ENCODE results near the gene PIK3R3. TPM values are rescaled to one million over a fixed set of nuclear protein-coding genes. Genes with fewer than 3 reads are reported as not detected.
A peak's percentile ranks its signal among the peaks of the same experiment; 100 is the strongest.

Gene PIK3R3
- polyA plus RNA-seq, 4 donors, result 23.1 to 38.3 (median 25.4) TPM

GRCh38 chr1:46158312-46159281 is 26.2 kb upstream of the PIK3R3 start:
- no peak for DNase-seq (ENCODE audit: low read depth in 4 of 4, low spot score in 3 of 4)

DNA sequence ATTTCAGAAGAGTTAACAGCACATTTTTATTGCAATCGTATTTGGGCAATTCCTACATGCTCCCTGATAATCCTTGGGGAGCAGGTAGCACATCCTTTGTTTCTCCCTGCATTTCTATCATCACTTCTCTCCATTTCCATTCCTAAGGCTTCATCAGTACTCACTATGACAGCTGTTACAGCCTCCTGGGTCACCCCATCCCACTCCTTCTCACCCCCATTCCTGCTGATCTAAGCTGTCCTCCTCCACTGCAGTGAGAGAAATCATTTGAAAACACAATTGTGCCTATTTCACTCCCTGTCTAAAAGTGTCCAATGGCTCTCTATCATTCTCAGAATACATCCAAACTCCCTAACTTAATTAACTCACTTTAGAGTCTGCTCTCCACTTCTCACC is 25.5 kb upstream of the PIK3R3 start:
- DNase-seq (ENCODE audit: low read depth in 4 of 4, low spot score in 3 of 4), result no peak

DNA sequence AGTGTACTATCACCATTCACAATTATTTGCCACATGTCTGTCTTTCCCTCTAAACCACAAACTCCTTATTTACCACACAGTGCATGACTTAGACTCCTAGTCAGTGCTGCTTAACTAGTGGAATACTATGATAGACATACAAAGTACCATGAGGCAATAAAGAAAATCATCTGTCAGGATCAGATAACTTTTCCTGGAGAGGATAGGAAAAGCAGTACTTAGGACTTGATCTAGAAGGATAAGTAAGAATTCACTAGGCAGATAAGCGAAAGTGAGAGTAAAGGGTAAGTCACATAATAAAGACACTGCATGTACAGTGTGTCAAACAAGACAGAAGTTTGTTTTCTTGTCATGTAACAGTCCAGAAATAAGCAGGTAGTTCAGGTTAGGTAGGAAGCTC is 21.3 kb upstream of the PIK3R3 start:
- no peak for DNase-seq (ENCODE audit: low read depth in 4 of 4, low spot score in 3 of 4)

GRCh38 chr1:46153228-46153627 is 20.8 kb upstream of the PIK3R3 start:
- DNase-seq (ENCODE audit: low read depth in 4 of 4, low spot score in 3 of 4), result no peak

DNA sequence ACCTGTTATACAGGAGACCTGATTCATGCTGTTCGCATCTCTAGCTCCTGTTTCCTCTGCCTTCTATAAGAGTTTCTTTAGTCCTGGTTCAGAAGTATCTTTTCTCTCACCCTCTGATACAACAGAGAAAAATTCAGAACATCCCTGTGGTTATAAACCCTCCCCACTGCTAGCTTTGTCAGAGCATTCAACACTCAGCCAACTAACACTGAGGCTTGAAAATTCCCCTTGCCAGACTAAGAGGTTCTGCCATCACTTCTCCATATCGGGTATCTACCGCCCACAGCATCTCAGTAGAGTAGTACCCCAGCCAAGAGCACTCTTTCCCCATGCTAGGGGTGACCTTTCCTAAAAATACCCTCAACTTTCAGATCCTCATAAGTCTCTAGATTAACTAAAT is 19.6 kb upstream of the PIK3R3 start:
- no peak for DNase-seq (ENCODE audit: low read depth in 4 of 4, low spot score in 3 of 4)

- DNase-seq (ENCODE audit: low read depth in 4 of 4, low spot score in 3 of 4), result no peak
These were observed 17.7 kb upstream of the PIK3R3 start for GRCh38 chr1:46150085-46150484.

- DNase-seq (ENCODE audit: low read depth in 4 of 4, low spot score in 3 of 4), result no peak
These were observed 15.9 kb upstream of the PIK3R3 start for GRCh38 chr1:46148318-46148717.

DNA sequence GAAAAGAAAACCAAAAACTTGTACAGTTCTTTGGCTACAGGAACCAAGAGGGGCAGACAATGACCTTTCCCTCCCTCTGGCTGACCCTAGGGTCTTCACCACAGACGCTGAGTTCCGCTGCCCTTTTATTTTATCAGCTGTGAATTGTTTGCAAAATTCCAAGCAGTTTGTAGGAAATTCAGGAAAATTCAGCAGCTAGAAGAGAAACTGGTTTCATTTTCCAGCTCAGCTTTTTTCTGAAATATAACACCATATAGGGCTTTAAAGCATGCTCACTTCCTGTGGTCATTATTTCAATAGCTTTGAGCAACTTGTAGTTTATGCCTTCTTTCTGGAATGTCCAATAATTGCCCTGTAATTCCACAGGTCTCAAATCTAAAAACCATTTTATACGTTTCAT is 5.5 kb upstream of the PIK3R3 start:
- no peak for DNase-seq (ENCODE audit: low read depth in 4 of 4, low spot score in 3 of 4)

DNA sequence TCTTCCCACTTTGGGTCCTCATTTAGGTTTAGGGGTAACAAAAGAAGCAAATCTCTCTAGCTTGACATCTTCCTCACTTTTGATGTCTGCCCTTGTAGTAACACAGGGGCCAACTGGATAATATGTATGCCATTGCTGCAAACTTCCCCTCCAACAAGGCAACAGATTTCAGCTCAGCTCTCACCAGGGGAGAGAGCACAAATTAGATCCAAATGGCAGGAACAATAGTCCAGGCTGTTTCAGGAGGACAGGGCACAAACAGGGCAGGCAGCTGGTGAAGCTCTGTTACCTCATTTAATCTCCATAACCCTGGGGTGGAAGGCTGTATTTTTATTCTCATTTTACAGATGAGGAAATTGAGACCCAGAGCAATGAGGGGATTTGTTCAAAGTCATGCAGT is 4.3 kb upstream of the PIK3R3 start:
- DNase-seq (ENCODE audit: low read depth in 4 of 4, low spot score in 3 of 4), result no peak

- DNase-seq (ENCODE audit: low read depth in 4 of 4, low spot score in 3 of 4), result no peak
These were observed 2.4 kb upstream of the PIK3R3 start for GRCh38 chr1:46134660-46135331.

DNA sequence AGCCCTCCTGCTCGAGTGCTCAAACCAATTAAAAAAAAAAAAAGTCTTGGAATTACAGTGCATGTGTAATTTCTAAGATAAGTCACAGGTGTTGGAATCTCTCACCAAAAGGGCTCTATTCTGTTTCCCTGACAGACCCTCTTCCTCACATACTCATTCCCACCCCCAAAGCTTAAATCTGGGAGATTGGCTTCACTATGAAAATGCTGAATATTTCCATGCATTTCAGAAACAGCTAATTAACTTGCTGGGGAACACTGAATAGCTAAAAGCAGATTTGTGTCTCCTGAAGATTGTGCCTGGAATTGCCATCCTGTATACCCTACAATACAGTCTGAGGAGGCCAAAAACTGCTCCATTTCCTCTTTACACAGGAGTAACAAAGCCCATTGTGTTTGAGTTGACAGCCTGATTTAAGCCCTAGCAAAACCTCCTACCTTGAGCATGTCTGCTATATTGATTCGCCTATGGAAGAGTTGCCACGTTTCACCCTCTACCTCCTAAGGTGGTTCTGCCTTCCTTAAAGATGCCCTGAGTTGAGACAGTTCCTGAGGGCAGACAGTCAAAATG is 1.4 kb upstream of the PIK3R3 start:
- no peak for DNase-seq (ENCODE audit: low read depth in 4 of 4, low spot score in 3 of 4)

GRCh38 chr1:46133181-46133658 is 791 bp upstream of the PIK3R3 start:
- no peak for DNase-seq (ENCODE audit: low read depth in 4 of 4, low spot score in 3 of 4)

GRCh38 chr1:46131712-46132528 is 509 bp downstream of the PIK3R3 start:
- DNase-seq (ENCODE audit: low read depth in 4 of 4, low spot score in 3 of 4), result peak in 1 of 4 donors; percentile 30

DNA sequence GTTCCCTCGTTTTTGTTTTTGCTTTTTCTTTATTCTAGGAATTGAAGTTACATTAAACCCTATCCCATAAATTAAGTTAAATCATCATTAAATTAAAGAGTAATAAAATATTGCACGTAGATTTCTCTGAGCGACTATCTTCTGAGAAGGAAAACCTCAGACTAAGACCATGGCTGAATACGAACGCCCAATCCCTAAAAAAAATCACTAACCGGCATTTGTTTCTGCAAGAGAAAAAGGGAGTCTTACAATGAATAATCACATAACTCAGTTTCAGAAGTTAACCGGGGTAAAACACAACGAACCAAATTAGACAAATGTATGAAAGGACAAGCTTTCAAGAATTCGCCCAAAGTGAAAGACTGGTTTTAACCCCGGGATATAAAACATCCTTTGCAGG is 1.3 kb downstream of the PIK3R3 start:
- no peak for DNase-seq (ENCODE audit: low read depth in 4 of 4, low spot score in 3 of 4)

GRCh38 chr1:46130606-46131005 is 1.8 kb downstream of the PIK3R3 start:
- no peak for DNase-seq (ENCODE audit: low read depth in 4 of 4, low spot score in 3 of 4)

DNA sequence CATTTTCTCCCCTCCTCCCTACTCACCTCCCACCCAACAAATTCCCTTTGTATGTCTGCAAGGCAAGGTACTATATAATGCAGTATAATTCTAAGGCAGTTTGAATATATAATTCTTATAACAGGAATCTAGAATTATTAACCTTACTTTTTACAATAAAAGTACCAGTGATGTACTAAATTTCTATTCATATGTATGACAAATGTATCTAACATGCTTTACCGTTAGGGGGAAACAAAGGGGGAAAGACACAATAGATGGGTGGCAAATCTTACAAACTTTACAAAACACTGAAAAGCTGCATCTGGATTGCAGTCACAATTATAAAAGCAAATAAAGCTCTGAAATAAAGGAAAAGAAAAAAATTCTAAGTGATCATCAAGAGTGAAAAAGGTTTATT is 2.3 kb downstream of the PIK3R3 start:
- no peak for DNase-seq (ENCODE audit: low read depth in 4 of 4, low spot score in 3 of 4)

DNA sequence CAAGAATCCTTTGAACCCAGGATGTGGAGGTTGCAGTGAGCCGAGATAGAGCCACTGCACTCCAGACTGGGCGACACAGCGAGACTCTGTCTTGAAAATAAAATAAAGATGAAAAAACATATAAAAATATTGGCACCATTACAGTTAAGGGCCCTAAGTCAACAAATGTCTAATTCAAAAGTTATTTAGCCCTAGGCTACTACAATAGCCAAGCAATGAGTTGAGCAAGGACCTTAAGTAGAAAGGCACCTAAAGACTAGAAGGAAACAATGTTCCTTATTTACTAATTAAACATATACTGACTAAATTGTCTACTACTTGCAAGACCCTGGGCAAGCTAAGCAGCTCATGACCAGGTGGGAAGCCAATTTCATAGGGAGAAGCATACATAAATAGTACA is 4.1 kb downstream of the PIK3R3 start:
- DNase-seq (ENCODE audit: low read depth in 4 of 4, low spot score in 3 of 4), result no peak

DNA sequence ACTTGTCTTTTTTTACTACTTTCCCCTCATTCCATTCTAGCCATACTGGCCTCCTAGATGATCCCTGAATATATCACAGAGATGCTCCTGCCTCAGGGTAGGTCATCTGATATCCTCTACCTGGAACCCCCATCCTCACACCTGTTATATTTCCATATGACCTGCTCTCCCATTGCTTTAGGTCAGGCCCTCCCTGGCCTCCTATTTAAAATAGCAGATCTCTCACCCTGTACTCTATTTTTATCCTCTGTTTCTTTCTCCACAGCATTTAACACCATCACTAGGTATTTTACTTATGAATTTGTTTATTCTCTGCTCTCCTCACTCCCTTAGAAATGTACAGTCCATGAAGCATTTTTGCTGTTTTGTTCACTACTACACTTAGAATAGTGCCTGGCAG is 13.6 kb downstream of the PIK3R3 start:
- DNase-seq (ENCODE audit: low read depth in 4 of 4, low spot score in 3 of 4), result no peak

DNA sequence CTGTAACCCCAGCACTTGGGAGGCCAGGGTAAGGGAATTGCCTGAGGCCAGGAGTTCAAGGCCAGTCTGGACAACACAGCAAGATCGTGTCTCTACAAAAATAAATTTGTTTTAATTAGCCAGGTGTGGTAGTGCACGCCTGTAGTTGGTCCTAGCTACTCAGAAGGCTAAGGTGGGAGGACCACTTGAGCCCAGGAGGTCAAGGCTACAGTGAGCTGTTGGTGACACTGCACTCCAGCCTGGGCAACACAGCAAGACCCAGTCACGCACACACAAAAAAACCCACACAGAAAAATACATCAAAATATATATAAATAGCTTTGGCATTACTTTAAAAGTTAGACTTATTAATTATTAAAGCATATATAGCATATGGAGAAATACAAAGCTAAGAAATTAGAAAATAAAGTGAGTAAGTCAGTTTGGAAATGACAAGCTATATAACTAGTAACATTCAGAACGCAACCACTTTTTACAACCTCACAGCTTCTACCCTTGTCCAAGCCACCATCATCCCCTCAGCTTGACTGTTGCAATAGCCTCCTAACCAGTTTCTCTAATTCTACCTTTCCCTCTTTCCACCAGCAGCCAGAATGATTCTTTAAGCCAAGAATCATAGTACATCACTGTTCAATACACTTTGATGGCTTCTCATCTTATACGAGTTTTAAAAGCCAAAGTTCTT is 14.5 kb downstream of the PIK3R3 start:
- DNase-seq (ENCODE audit: low read depth in 4 of 4, low spot score in 3 of 4), result no peak

Data from left renal pelvis (tissue), 4 donors.